DOHH2 (cell line): Measurements from ENCODE around the gene RFPL2.

ENCODE experiments used
- CTCF ChIP-seq: fragments of 200-600 bp; sonication (generic); IDR thresholded peaks from one replicate; pipeline ENCODE4 v1.5.1; 2014; ENCODE audit warnings: antibody characterized with exemption, mild to moderate bottlenecking, low read depth, low read length; ENCODE audit not compliant: poor library complexity, severe bottlenecking
- EZH2phosphoT487 ChIP-seq: fragments of 200-600 bp; sonication (generic); IDR thresholded peaks from 2 replicates; pipeline ENCODE4 v1.6.1; 2017; ENCODE audit warnings: borderline replicate concordance, mild to moderate bottlenecking, antibody characterized with exemption, low read length, moderate library complexity, mixed read lengths

GRCh38 chr22:32222991-32223390 is 18.1 kb upstream of the RFPL2 start:
- TF ChIP-seq CTCF, result no peak
- TF ChIP-seq EZH2phosphoT487, result no peak
